ENCODE results near the gene TSR3.

Gene TSR3

GRCh38 chr16:1346422-1347285 is 5.0 kb downstream of the TSR3 start:
- TF ChIP-seq CTCF (IDR thresholded peaks at IDR 0.05; ENCODE audit: insufficient read depth, low read depth, low read length, missing control alignments) = no peak
- no peak for DNase-seq (ENCODE audit: low read depth)
- H3K4me3 ChIP-seq (ENCODE audit: low read length) = no peak overlapping the region

GRCh38 chr16:1345651-1346421 is 5.8 kb downstream of the TSR3 start:
- DNase-seq (ENCODE audit: low read depth) = no peak
- TF ChIP-seq CTCF (IDR thresholded peaks at IDR 0.05; ENCODE audit: insufficient read depth, low read depth, low read length, missing control alignments) = no peak

GRCh38 chr16:1345087-1345486 is 6.6 kb downstream of the TSR3 start:
- TF ChIP-seq CTCF (IDR thresholded peaks at IDR 0.05; ENCODE audit: insufficient read depth, low read depth, low read length, missing control alignments) = no peak
- no peak overlapping the region for H3K4me3 ChIP-seq (ENCODE audit: low read length)
- no peak for DNase-seq (ENCODE audit: low read depth)

More at GRCh38 chr16:1345651-1346421, 5.8 kb downstream of the TSR3 start:
- no peak overlapping the region for H3K4me3 ChIP-seq (ENCODE audit: low read length)

GRCh38 chr16:1344499-1344898 is 7.2 kb downstream of the TSR3 start:
- TF ChIP-seq CTCF (IDR thresholded peaks at IDR 0.05; ENCODE audit: insufficient read depth, low read depth, low read length, missing control alignments) = no peak
- DNase-seq (ENCODE audit: low read depth) = no peak
- no peak overlapping the region for H3K4me3 ChIP-seq (ENCODE audit: low read length)

GRCh38 chr16:1343428-1344242 is 8.0 kb downstream of the TSR3 start:
- peak overlapping the region; percentile 20 for H3K4me3 ChIP-seq (ENCODE audit: low read length)
- no peak for DNase-seq (ENCODE audit: low read depth)

More at GRCh38 chr16:1343428-1344242, 8.0 kb downstream of the TSR3 start:
- no peak for TF ChIP-seq CTCF (IDR thresholded peaks at IDR 0.05; ENCODE audit: insufficient read depth, low read depth, low read length, missing control alignments)
